ENCODE results near the gene NEDD4L.

- TF ChIP-seq CTCF (IDR thresholded peaks at IDR 0.05; ENCODE audit: insufficient read depth, low read length, poor library complexity, severe bottlenecking) (no peak), EZH2phosphoT487 (conservative IDR thresholded peaks at IDR 0.05; ENCODE audit: low read length) (no peak)
Measured at GRCh38 chr18:58257461-58257860, 213.4 kb downstream of the NEDD4L start.
